Esophagus muscularis mucosa (tissue), 4 donors: Measurements from ENCODE around the gene PTER.

Experiments used
- CTCF ChIP-seq, 3 experiments: fragments of 200-600 bp in 2 of 3; fragments of 450-650 bp in 1 of 3; sonication (generic) in 2 of 3; IDR thresholded peaks; one replicate each; pipeline ENCODE4 v1.5.1; 2017 to 2019; ENCODE audit warnings: antibody characterized with exemption in 3 of 3, mild to moderate bottlenecking in 2 of 3, moderate library complexity in 1 of 3
- EP300 ChIP-seq: sonication (generic); formaldehyde crosslinking; IDR thresholded peaks from one replicate; pipeline ENCODE4 v1.6.1; 2017; ENCODE audit warnings: antibody characterized with exemption
- POLR2A ChIP-seq: fragments of 450-650 bp; IDR thresholded peaks from one replicate; pipeline ENCODE4 v1.6.1; 2017; ENCODE audit warnings: antibody characterized with exemption, moderate library complexity, mild to moderate bottlenecking, low read depth

GRCh38 chr10:16449454-16449853 lies 12.6 kb downstream of the PTER start:
- TF ChIP-seq CTCF (IDR thresholded peaks at IDR 0.05), result no peak
- no peak for TF ChIP-seq EP300
- no peak for TF ChIP-seq POLR2A
